Sigmoid colon (tissue), 7 donors: ENCODE results near the gene CNTFR. TPM values are rescaled to one million over a fixed set of nuclear protein-coding genes. Genes with fewer than 3 reads are reported as not detected.
A peak's percentile ranks its signal among the peaks of the same experiment; 100 is the strongest.

Experiments
- DNase-seq: peaks from one replicate; pipeline ENCODE4 v3.0.0-alpha.2; 2019
- H3K27ac ChIP-seq, 4 donors: fragments of 200-600 bp; sonication (generic); one replicate each; pipeline ENCODE4 v1.5.1; 2016 to 2019; ENCODE audit warnings: mild to moderate bottlenecking in 1 of 4
- H3K27me3 ChIP-seq, 3 donors: fragments of 200-600 bp; sonication (generic); one replicate each; pipeline ENCODE4 v1.5.1; 2019; ENCODE audit warnings: mild to moderate bottlenecking in 1 of 3
- H3K36me3 ChIP-seq, 4 donors: fragments of 200-600 bp; sonication (generic); one replicate each; pipeline ENCODE4 v1.5.1; 2016 to 2019
- H3K4me1 ChIP-seq, 4 donors: fragments of 200-600 bp; sonication (generic); one replicate each; pipeline ENCODE4 v1.5.1; 2017 to 2019
- H3K4me3 ChIP-seq, 4 donors: fragments of 200-600 bp; sonication (generic); one replicate each; pipeline ENCODE4 v1.5.1; 2017 to 2019; ENCODE audit warnings: mild to moderate bottlenecking in 2 of 4, moderate library complexity in 1 of 4
- H3K9me3 ChIP-seq, 4 donors: fragments of 200-600 bp in 3 of 4; sonication (generic) in 3 of 4; one replicate each; pipeline versions ENCODE4 v1.5.1 to v1.6.1; 2013 to 2019
- CTCF ChIP-seq, 4 experiments: fragments of 450-650 bp in 3 of 4; fragments of 200-600 bp in 1 of 4; IDR thresholded peaks; one replicate each; pipeline ENCODE4 v1.5.1; 2016 to 2019; ENCODE audit warnings: antibody characterized with exemption in 4 of 4, mild to moderate bottlenecking in 3 of 4, moderate library complexity in 2 of 4
- EP300 ChIP-seq, 4 donors: sonication (generic); formaldehyde crosslinking; IDR thresholded peaks; one replicate each; pipeline ENCODE4 v1.6.1; 2017; ENCODE audit warnings: antibody characterized with exemption in 4 of 4
- POLR2A ChIP-seq, 2 donors: fragments of 450-650 bp; IDR thresholded peaks; one replicate each; pipeline ENCODE4 v1.6.1; 2016; ENCODE audit warnings: antibody characterized with exemption in 2 of 2, mild to moderate bottlenecking in 2 of 2, moderate library complexity in 2 of 2
- POLR2AphosphoS5 ChIP-seq, 4 donors: sonication (generic); formaldehyde crosslinking; IDR thresholded peaks; one replicate each; pipeline ENCODE4 v1.6.1; 2017; ENCODE audit warnings: antibody characterized with exemption in 4 of 4
- WGBS, 2 donors: extraction: QIAGEN DNeasy Blood & Tissue Kit; methylation state at CpG; one replicate each; pipeline ENCODE4 v1.1.7; 2013; 5-methylcytosine and 5-hydroxymethylcytosine counted together
- intact Hi-C: fragments of 100-400 bp; cut with DNase I; formaldehyde crosslinking; loops from one replicate; pipeline ENCODE4 v1.15.1; 2023
- polyA plus RNA-seq, 3 donors: library from polyadenylated mRNA; stranded (reverse); fragments of 200-250 nt; gene quantifications; one replicate each; pipeline ENCODE4 v1.2.3, GENCODE V29; 2013
- total RNA-seq, 4 donors: library from RNA; depleted of rRNA; stranded (reverse); fragments of >200 nt; gene quantifications; one replicate each; pipeline ENCODE4 v1.1.0, GENCODE V29; 2016
- donor health status: healthy with polysubstance abuse.
- donor health status: Bipolar disorder and iron deficiency.
- donor health status: healthy.

The CNTFR gene
- total and polyA plus RNA-seq, 7 donors, result 1.6 to 12.9 (median 4.6) TPM

DNA sequence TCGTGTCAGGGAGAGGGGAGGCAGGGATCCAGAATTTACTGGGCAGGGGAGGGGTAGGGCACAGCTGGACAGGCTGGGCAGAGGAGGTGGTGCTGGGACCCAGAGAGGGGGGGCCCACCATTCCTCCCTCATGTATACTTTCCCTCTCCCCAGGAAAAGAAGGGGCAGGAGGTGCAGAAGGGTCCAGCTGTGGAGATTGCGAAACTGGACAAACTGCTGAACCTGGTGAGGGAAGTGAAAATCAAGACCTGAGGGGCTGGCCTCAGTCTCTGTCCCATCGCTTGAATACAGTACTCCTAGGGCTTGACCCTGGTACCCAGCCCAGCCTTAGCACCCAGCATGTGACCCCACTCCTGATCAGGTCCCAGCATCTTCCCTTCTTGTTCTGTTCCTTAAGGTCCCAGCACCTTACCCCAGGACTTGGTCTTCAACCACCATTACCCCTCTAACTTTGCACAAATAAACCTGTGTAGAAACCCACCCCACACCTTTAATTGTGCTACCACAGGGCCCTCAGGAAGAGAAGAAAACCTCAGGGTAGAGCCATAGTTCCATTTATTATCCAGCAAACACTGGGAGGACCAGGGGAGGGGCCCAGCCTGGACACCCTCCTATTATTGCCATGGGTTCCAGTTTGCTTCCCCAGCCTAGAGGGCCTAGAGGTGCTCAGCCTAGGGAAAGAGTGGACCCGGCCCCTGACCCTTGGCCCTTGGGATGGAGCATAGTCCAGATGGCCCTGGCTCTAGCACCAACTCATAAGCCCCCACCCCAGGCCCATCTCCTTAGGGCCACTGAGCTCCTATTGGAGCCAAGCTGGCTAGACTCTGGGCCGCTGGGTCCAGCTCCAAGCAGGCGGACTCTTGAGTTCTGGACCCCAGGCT is 68.8 kb downstream of the CNTFR start:
- H3K36me3 ChIP-seq, result no peaks in the 10 kb centered on the region
- H3K4me3 ChIP-seq, result no peak overlapping the region
- H3K4me1 ChIP-seq, result peaks cover 0 to 13% (median 8%) of the 10 kb centered on the region in 4 donors
- intact Hi-C loops, result loop anchor here (5.0 kb wide), 2 partner anchors 72 to 193 kb away; partner anchors contain the start of genes KIF24 and NUDT2
- no peaks in the 10 kb centered on the region for H3K27me3 ChIP-seq
- WGBS, 2 donors, result 92 to 93% methylated on average over 6 of the region's 6 CpGs
- no peak overlapping the region for H3K27ac ChIP-seq
- no peak for TF ChIP-seq EP300 (IDR thresholded peaks at IDR 0.05)
- no peak for TF ChIP-seq CTCF (IDR thresholded peaks at IDR 0.05)
- no peak for TF ChIP-seq POLR2AphosphoS5 (IDR thresholded peaks at IDR 0.05)
- TF ChIP-seq POLR2A (IDR thresholded peaks at IDR 0.05), result no peak
- H3K9me3 ChIP-seq, result no peaks in the 10 kb centered on the region
- DNase-seq, result peak; percentile 41

- Histone ChIP-seq H3K4me1 (peaks cover 0 to 13% (median 8%) of the 10 kb centered on the region in 4 donors), H3K27me3 (no peaks in the 10 kb centered on the region), H3K36me3 (no peaks in the 10 kb centered on the region), H3K9me3 (no peaks in the 10 kb centered on the region), H3K4me3 (no peak overlapping the region), H3K27ac (no peak overlapping the region)
- DNase-seq, result peak; percentile 50
- TF ChIP-seq POLR2AphosphoS5 (IDR thresholded peaks at IDR 0.05) (no peak), POLR2A (IDR thresholded peaks at IDR 0.05) (no peak), CTCF (IDR thresholded peaks at IDR 0.05) (no peak), EP300 (IDR thresholded peaks at IDR 0.05) (no peak)
- WGBS, 2 donors, result 87 to 88% methylated on average over 6 of the region's 6 CpGs
- intact Hi-C loops, result loop anchor here (5.0 kb wide), 2 partner anchors 72 to 193 kb away; partner anchors contain the start of genes KIF24 and NUDT2
Measured at GRCh38 chr9:34520096-34520495, 69.4 kb downstream of the CNTFR start.

DNA sequence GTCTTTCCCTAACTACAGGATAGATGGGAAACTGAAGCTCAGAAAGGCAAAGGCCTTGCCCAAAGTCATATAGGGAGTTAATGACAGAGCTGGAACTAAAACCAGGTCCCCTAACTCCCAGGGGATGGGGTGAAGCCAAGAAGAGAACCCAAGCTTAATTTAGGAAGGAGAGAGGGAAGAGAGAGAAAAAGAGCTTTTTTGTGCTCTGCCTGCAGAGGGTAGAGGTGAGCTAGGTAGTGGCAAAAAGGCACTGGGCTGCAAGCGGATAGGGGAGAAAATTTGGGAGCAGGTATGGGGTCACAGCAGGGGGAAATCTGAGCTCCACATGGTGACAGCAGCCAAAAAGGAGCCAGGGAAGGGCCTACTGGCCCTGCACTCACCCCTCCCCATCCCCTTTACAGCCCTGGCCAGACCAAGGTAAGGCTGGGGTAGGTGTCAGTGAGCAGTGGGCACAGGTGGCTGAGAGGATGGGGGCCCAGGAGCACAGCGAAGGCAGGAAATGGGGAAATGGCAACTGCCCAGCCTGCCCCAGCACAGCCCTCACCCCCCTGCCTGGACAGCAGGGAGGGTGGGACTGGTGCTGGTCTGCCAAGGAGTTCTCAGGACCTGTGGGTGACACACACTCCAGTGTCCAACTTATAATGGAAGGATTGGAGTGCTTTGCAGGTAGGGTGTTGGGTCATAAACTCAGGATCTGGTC is 70.1 kb downstream of the CNTFR start:
- peak; percentile 33 for DNase-seq
- H3K9me3 ChIP-seq, result no peaks in the 10 kb centered on the region

DNA sequence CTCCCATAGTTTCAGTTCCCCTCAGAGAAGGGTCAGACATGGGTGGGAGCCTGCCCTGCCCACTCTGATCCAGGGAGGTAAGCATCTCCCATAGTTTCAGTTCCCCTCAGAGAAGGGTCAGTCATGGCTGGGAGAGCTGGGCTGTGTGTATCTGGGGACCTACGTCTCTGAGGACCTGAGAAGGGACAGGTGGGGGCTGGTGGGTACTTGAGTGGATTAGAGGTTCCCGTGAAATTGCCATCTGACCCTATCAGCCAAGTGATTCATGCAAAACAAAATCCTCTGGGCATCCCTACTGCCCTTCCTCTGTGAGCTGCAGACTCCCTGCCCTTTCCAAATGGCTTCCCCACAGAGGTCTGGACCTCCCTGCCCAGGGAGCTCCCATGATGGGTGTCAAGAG is 70.6 kb downstream of the CNTFR start:
- no peaks in the 10 kb centered on the region for H3K9me3 ChIP-seq
- 72 to 90% methylated on average over 2 of the region's 2 CpGs for WGBS, 2 donors
- peaks cover 0 to 13% (median 8%) of the 10 kb centered on the region in 4 donors for H3K4me1 ChIP-seq
- peak; percentile 1 for DNase-seq
- intact Hi-C loops, result no loop called here
- H3K36me3 ChIP-seq, result no peaks in the 10 kb centered on the region
- no peak for TF ChIP-seq POLR2AphosphoS5 (IDR thresholded peaks at IDR 0.05)
- no peak for TF ChIP-seq POLR2A (IDR thresholded peaks at IDR 0.05)
- no peak for TF ChIP-seq CTCF (IDR thresholded peaks at IDR 0.05)
- no peak for TF ChIP-seq EP300 (IDR thresholded peaks at IDR 0.05)
- H3K27ac ChIP-seq, result no peak overlapping the region
- no peak overlapping the region for H3K4me3 ChIP-seq
- no peaks in the 10 kb centered on the region for H3K27me3 ChIP-seq

More for the DNA sequence above, 70.1 kb downstream of the CNTFR start:
- WGBS, 2 donors, result 78 to 89% methylated on average over 2 of the region's 2 CpGs
- H3K4me1 ChIP-seq, result peaks cover 0 to 13% (median 8%) of the 10 kb centered on the region in 4 donors
- intact Hi-C loops, result loop anchor here (5.0 kb wide), 2 partner anchors 73 to 192 kb away; partner anchors contain the start of genes KIF24 and NUDT2
- no peak for TF ChIP-seq POLR2AphosphoS5 (IDR thresholded peaks at IDR 0.05)
- no peak for TF ChIP-seq CTCF (IDR thresholded peaks at IDR 0.05)
- no peak for TF ChIP-seq POLR2A (IDR thresholded peaks at IDR 0.05)
- TF ChIP-seq EP300 (IDR thresholded peaks at IDR 0.05), result no peak
- no peak overlapping the region for H3K27ac ChIP-seq
- no peaks in the 10 kb centered on the region for H3K27me3 ChIP-seq
- H3K36me3 ChIP-seq, result no peaks in the 10 kb centered on the region
- H3K4me3 ChIP-seq, result no peak overlapping the region
